ENCODE measurements around the gene ANO4.
"Not testable (repeated sequence)": the region's sequence is repeated elsewhere in the genome, so short reads cannot be mapped to it uniquely, and the experiment has no call there.

The ANO4 gene

DNA sequence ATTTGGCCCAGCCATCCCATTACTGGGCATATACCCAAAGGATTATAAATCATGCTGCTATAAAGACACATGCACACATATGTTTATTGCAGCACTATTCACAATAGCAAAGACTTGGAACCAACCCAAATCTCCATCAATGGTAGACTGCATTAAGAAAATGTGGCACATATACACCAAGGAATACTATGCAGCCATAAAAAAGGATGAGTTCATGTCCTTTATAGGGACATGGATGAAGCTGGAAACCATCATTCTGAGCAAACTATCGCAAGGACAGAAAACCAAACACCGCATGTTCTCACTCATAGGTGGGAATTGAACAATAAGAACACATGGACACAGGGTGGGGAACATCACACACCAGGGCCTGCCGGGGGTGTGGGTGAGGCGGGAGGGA, 295.6 kb downstream of the ANO4 start:
- not testable (repeated sequence) for DNase-seq (ENCODE audit: low read depth)

DNA sequence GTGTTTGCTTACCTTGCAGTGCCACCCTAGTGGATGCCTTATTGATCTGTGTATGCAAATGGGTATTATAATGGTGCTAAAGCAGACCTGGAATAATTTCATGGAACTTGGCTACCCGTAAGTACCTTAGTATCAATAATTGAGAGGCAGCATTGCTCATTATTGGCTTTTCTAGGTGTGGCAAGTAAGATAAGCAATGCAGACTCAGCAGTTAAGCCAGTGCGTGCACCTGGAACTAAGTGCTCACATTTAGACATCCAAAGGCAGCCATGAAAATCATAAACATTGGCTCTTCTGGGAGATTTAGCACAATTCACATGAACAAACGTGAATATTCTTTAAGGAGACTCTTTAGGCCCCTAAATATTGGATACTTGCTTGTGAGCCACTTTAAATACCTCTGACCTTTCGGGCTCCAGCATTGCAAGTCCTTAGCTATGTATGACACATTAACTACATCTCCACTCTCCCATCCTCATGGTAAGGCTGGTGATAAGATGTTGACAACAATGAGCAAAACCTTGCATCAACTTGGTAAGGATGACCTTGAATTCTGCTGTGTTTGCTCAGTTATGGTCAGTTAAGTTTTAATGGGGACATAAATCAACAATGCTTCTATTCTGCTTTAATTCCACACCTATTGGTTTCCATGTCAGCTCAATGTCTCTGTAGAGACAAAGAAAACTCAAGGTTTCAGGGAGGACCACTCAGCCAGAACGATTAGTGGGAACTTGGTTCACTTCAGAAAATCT, 303.4 kb downstream of the ANO4 start:
- DNase-seq (ENCODE audit: low read depth) = no peak

DNA sequence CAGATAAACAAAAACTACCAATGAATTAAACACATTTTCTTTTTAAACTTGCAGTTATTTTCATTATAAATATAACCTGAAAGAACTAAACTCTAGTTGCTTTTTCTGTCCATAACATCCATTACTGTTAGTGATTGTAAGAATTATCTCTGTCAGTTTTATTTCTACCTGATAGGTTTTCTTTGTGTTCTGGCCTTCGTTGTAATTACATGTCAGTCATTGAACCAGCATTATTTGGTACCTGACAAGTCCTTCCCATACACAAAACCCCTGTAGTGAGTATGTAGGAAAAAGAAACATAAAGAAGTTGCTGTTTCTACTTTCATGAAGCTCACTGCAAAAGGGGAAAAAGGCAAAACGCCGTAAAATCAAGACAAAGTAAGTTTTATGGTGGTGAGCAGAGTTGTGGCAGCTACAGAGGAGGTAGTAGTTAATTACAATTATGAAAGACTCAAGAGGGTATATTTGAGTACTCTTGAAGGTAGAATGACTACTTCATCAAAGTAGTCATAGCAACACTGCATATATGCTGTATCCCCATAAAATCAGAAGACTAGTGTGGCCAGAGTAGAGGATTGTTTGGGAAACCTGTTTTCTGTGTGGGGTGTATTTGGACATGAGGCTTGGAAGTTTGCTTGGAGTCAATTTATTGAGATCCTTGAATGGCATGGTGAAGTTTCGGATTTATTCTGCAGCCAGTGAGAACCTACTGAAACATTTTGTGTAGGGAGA, 312.6 kb downstream of the ANO4 start:
- DNase-seq (ENCODE audit: low read depth) = no peak

DNA sequence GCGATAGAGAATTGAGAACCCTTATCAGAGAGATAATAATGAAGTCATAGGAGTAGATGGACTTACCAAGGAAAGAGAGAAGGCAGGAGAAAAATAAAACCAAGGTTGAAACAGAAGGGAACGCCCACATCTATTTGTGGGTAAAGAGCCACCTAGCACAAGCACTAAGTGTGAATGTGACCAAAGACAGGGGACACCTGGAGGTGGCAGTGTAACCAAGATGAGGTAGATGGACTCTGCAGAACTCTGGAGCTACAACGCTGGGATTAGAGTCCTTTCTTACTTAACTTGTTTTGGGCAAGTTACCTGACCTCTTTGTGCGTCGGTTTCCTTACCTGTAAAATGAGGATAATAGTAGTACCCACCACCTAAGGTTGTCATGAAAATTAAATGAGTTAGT, 313.6 kb downstream of the ANO4 start:
- no peak for DNase-seq (ENCODE audit: low read depth)

DNA sequence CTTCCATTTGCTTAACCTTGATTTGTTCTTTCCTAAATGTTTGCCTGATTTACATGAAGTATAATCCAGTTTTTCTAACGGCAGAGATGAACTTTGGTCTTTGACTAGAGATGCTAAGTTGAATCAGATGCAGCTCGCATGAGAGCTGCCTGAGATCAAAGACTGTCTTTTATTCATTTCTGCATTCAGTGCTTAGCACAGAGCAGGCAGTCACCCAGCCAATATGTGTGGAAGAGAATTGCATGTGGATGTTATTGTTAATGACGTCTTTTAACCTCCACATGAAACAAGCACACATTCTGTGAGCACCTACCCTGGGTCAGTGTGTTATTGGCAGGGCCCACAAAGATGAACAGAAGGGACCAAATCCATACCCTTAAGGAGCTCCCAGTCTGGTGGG, 316.3 kb downstream of the ANO4 start:
- no peak for DNase-seq (ENCODE audit: low read depth)

DNA sequence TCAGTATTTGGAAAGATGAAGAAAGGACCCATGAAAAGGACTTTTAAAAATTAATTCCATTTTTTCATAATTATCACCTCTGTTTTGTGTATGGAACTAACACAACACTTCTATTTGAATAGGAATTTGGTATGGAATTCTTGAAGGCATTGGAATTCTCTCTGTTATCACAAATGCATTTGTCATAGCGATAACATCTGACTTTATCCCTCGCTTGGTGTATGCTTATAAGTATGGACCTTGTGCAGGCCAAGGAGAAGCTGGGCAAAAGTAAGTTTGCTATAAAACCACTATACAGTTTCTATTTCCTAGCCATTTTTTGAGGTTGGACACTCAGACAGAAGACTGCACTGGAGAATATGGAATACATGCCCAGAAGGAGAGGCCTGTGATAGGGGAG, 316.9 kb downstream of the ANO4 start:
- DNase-seq (ENCODE audit: low read depth) = no peak

DNA sequence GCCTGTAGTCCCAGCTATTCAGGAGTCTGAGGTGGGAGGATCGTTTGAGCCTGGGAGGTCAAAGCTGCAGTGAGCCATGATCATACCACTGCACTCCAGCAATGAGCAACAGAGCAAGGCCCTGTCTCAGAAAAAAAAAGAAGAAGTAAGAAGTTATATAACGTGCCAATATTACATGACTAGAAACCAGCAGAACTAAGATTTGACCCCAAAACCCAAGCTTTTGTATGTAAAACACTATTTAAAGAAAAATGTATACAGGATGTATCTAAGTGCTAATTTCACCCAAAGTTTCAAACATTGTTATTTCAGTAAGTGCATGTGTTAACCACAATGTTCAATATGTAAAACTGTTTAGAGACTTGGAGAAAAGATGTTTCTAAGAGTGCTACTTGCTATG, 320.8 kb downstream of the ANO4 start:
- DNase-seq (ENCODE audit: low read depth) = no peak

DNA sequence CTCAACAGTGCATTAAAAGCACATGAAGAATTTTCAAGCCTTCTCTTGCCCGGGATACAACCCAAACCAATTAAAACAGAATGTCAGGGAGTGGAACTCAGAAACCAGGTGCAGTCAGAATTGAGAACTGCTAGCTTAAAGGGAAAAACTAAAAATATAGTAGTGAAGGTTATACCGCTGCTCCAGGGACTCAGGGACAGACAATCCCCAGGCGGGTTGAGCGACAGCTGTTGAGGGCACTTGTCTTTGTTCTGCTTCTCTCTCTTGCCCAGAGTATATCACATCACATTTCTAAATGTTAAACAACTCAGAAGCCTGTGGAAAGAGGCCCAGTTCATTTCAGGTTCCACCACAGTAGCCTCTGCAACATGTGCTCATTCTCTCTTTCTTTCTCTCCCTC, 322.3 kb downstream of the ANO4 start:
- DNase-seq (ENCODE audit: low read depth) = no peak

DNA sequence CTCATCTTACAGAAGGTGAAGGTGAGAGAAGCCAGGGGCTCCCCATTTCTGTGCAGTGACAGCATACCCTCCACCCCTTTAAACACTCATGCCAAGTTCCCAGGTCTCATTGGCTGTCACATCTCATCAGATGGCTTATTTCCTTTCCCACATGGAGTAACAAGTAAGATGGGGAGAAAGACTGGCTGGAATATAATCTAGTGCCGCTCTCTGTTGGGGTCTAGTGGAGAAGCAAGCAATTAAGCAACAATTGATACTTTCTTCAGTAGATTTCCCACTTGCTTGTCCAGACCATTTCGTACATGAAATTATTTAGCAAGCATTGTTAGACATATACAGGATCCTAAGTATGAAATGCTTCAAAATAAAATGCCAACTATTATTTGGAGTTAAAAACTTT, 323.3 kb downstream of the ANO4 start:
- no peak for DNase-seq (ENCODE audit: low read depth)

DNA sequence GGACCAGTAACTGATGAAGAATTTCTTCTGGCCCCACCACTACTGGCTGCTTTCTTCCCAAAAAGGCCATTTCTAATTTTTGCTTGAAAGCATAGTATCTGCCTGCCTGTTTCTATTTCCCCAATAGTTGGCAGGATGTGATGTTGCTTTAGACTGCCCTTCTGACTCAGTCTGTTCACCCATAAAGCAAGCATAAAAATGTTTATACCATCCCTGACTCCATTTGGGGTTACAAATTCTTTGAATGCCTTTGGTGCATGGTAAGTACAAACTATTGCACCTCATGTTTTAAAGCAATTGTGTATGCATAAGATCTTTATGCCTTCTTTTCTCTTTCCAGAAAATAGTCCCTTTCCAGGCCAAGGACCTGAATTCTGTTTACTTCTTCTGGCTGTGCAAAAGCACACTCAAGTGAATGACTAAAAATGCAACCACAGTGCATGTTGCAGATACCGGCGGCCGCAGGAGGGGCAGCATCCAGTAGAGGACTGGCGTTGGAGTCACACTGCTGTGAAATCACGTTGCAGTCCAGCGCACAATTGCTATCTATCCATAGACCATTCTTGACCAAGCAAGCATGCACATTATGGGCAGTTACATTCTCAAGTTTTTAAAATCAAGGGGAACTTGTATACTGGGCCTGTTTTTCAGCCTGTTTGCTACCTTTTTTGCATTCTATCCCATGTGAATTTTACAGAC, 333.1 kb downstream of the ANO4 start:
- peak; percentile 67 for DNase-seq (ENCODE audit: low read depth)

DNA sequence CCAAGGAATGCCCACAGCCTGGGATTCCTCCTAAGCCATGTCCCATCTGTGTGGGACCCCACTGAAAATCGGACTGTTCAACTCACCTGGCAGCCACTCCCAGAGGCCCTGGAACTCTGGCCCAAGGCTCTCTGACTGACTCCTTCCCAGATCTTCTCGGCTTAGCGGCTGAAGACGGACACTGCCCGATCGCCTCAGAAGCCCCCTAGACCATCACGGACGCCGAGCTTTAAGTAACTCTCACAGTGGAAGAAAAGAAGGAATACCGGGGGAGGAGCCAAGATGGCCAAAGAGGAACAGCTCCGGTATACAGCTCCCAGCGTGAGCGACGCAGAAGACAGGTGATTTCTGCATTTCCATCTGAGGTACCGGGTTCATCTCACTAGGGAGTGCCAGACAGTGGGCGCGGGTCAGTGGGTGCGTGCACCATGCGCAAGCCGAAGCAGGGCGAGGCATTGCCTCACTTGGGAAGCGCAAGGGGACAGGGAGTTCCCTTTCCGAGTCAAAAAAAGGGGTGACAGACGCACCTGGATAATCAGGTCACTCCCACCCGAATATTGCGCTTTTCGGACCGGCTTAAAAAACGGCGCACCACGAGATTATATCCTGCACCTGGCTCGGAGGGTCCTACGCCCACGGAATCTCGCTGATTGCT, 351.3 kb downstream of the ANO4 start:
- DNase-seq (ENCODE audit: low read depth) = not testable (repeated sequence)

DNA sequence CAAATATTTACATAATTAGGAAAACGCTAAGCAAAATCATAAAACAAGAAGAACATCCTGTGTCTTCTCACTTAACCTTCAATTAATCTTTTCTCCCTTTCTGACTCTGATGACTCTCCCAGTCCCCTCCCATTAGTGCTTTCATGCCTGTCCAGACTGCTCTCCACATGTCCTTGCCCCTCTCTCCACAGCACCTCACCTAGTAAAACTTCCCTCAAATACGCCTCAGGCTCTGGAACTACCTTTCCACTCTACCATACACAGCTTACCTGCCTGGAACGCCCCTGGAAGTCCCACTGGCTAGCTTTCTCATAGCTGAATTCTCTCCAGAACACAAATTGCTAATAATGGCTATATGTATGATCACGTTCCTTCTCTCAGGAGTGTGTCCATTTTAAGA, 370.7 kb downstream of the ANO4 start:
- no peak for DNase-seq (ENCODE audit: low read depth)

DNA sequence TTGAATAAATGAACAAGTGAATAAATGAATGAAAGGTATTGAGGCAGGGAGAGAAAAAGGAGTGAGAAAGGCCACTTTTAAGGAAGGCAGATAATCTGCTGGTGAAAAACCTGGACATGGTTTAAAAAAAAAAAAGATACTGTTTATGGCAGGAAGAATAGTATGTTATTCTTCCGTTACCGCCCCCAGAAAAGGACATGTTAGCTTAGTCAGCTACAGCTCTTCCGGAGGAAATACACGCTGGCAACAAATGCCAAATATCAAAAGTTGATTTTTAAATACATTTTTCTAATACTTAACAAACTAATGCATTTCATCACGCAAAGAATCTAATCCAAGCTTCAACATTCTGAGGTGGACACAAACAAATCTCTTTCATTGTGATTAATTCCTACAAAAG, 372.3 kb downstream of the ANO4 start:
- no peak for DNase-seq (ENCODE audit: low read depth)

DNA sequence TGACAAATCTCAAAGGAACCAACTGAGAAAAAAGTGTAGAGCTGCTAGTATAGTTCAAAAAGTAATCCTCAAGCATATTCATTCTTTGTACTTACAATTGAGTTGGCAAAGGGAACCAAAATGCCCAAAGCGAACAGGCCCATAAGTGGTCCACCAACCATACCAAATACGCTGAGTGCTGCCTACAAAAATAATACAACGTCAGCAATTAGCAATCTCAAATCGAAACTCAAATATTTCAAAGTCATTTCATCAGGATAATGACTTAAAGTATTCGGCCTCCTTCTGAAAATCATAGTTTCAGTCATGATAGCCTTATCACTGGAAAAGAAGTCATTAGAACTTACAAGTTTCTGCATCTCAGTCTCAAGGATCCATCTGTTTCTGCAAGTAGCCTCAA, 373.4 kb downstream of the ANO4 start:
- DNase-seq (ENCODE audit: low read depth) = no peak

DNA sequence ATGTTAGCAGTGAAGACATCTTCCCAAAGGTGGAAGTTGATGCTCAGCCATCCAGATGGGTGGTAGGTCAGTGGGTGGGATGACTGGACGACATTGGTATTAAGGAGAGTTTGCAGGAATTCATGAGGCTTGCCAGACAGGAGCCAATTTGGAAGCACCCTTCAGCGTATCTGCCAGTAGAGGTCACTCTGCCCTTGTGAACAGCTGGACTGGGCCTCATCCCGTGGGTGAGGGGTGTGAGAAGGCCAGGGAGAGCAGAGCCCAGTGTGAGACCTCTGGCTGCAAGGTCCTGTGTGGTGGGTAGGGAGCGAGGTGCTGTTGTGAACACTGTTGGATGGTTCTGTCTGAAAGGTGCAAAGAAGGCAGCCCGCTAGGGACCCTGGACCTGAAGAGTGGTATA, 377.7 kb downstream of the ANO4 start:
- peak; percentile 14 for DNase-seq (ENCODE audit: low read depth)

DNA sequence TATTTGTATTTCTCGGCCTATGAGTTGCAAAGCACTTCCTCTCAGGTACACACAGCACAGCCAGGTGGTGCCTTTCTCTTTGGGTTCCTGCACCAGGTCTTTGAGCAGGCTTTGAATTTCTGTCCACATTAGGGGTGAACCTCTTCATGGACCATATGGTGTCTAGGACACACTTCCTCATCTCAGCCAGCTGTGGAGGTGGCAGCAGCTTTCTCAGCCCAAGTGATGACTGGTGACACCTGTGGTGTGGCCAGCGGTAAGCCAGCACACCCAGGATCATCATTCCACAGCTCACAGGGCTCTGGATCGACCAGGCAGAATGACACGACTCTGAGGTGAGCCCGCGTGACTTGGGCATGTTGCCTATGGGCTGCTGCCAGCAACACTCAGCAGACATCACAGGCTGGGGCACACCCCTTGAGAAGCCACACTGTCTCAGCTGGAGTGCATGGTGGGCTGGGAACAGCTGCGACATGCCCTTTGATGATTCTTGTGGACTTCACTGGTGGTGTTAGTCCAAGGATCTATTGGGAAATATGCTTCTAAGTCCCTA, 378.7 kb downstream of the ANO4 start:
- DNase-seq (ENCODE audit: low read depth) = no peak

DNA sequence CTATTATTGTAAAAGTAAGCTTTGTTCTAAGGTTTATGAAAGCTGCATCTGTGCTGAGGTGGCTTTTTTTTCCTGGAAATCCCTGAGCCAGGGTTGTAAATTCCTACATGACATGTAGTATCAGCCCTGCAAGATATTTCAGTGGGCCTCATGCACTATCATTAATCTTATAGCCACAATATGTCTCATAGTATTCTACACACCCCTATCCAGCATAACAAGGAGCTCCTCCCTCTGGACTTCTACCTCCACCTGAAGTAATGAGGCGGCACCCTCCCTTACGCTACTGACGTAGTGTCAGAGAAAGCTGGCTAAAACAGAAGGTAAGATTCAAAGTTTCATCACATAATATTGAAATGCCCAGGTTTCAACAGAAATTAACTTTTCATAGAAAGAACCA, 380.0 kb downstream of the ANO4 start:
- DNase-seq (ENCODE audit: low read depth) = no peak

Measured in iris pigment epithelial cell (primary cell).